Ovary (tissue), 3 donors: ENCODE measurements around the gene P4HA1.
"Not testable (repeated sequence)": the region's sequence is repeated elsewhere in the genome, so short reads cannot be mapped to it uniquely, and the experiment has no call there.

ENCODE experiments used
- EP300 ChIP-seq: sonication (generic); formaldehyde crosslinking; IDR thresholded peaks from one replicate; pipeline ENCODE4 v1.6.1; 2017; ENCODE audit warnings: antibody characterized with exemption
- POLR2A ChIP-seq: fragments of 450-650 bp; IDR thresholded peaks from one replicate; pipeline ENCODE4 v1.6.1; 2017; ENCODE audit warnings: antibody characterized with exemption, mild to moderate bottlenecking, moderate library complexity
- TF ChIP-seq, protein P1 (sequence below), 3 donors: fragments of 450-650 bp in 2 of 3; fragments of 200-600 bp in 1 of 3; IDR thresholded peaks; one replicate each; pipeline versions ENCODE4 v1.5.1 to v1.8.0; 2016 to 2022; ENCODE audit warnings: antibody characterized with exemption in 3 of 3, mild to moderate bottlenecking in 1 of 3
- donor health status: DM: no; HTN: no; CAD: no.

- TF ChIP-seq EP300, POLR2A: not testable (repeated sequence)
- TF ChIP-seq, protein P1, sequence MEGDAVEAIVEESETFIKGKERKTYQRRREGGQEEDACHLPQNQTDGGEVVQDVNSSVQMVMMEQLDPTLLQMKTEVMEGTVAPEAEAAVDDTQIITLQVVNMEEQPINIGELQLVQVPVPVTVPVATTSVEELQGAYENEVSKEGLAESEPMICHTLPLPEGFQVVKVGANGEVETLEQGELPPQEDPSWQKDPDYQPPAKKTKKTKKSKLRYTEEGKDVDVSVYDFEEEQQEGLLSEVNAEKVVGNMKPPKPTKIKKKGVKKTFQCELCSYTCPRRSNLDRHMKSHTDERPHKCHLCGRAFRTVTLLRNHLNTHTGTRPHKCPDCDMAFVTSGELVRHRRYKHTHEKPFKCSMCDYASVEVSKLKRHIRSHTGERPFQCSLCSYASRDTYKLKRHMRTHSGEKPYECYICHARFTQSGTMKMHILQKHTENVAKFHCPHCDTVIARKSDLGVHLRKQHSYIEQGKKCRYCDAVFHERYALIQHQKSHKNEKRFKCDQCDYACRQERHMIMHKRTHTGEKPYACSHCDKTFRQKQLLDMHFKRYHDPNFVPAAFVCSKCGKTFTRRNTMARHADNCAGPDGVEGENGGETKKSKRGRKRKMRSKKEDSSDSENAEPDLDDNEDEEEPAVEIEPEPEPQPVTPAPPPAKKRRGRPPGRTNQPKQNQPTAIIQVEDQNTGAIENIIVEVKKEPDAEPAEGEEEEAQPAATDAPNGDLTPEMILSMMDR (IDR thresholded peaks at IDR 0.05) = not testable (repeated sequence)
Observed at GRCh38 chr10:73112032-73112431, 15.4 kb upstream of the P4HA1 start.
